Measurements from ENCODE around the gene MAST2. TPM values are rescaled to one million over a fixed set of nuclear protein-coding genes. Genes with fewer than 3 reads are reported as not detected.

MAST2 gene
- total and polyA plus RNA-seq, 2 donors (not counting 3 experiments of a cell fraction or from before 2014, with no cell fraction given): 25.0 to 41.2 TPM

- no peaks in the 10 kb centered on the region for H3K9me1 ChIP-seq (replicated peaks; ENCODE audit: control insufficient read depth, extremely low read depth, insufficient read depth, low read length)
- no peak overlapping the region for H2AFZ ChIP-seq (ENCODE audit: low read depth, low read length)
- no peak for TF ChIP-seq EZH2 (IDR thresholded peaks at IDR 0.05; ENCODE audit: borderline replicate concordance, low read depth, low read length, severe bottlenecking)
- no peak for TF ChIP-seq POLR2A (IDR thresholded peaks at IDR 0.05; ENCODE audit: low read depth, low read length)
- TF ChIP-seq GATA2 (IDR thresholded peaks at IDR 0.05; ENCODE audit: insufficient read depth, insufficient read length, low read depth, low read length): no peak
- TF ChIP-seq MYC (IDR thresholded peaks at IDR 0.05; ENCODE audit: low read depth, low read length): no peak
- TF ChIP-seq POLR2AphosphoS5 (IDR thresholded peaks at IDR 0.05; ENCODE audit: insufficient read depth, low read depth, low read length): no peak
- TF ChIP-seq, protein P1, sequence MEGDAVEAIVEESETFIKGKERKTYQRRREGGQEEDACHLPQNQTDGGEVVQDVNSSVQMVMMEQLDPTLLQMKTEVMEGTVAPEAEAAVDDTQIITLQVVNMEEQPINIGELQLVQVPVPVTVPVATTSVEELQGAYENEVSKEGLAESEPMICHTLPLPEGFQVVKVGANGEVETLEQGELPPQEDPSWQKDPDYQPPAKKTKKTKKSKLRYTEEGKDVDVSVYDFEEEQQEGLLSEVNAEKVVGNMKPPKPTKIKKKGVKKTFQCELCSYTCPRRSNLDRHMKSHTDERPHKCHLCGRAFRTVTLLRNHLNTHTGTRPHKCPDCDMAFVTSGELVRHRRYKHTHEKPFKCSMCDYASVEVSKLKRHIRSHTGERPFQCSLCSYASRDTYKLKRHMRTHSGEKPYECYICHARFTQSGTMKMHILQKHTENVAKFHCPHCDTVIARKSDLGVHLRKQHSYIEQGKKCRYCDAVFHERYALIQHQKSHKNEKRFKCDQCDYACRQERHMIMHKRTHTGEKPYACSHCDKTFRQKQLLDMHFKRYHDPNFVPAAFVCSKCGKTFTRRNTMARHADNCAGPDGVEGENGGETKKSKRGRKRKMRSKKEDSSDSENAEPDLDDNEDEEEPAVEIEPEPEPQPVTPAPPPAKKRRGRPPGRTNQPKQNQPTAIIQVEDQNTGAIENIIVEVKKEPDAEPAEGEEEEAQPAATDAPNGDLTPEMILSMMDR (IDR thresholded peaks at IDR 0.05; ENCODE audit: extremely low read depth in 1 of 2, insufficient read depth in 1 of 2, low read depth in 1 of 2, low read length in 2 of 2): no peak
- no peak for TF ChIP-seq JUN (IDR thresholded peaks at IDR 0.05; ENCODE audit: borderline replicate concordance, insufficient read depth, insufficient read length, low read depth)
- no peak for TF ChIP-seq FOS (IDR thresholded peaks at IDR 0.05; ENCODE audit: borderline replicate concordance, insufficient read depth, low read length)
- TF ChIP-seq, protein P2, sequence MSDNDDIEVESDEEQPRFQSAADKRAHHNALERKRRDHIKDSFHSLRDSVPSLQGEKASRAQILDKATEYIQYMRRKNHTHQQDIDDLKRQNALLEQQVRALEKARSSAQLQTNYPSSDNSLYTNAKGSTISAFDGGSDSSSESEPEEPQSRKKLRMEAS (IDR thresholded peaks at IDR 0.05; ENCODE audit: insufficient read depth, insufficient read length): no peak
- FAIRE-seq (no peak), DNase-seq (ENCODE audit: low read depth, low spot score) (no peak)
- H3K36me3 ChIP-seq (ENCODE audit: control insufficient read depth in 2 of 2, extremely low read depth in 1 of 2, insufficient read depth in 2 of 2, low read length in 2 of 2): peaks cover 0 to 4% of the 10 kb centered on the region in 2 experiments
- H3K27ac ChIP-seq (ENCODE audit: insufficient read depth, low read depth, low read length): no peak overlapping the region
- no peak overlapping the region for H3K9ac ChIP-seq (replicated peaks; ENCODE audit: extremely low read depth, insufficient read depth, low read length)
- no peaks in the 10 kb centered on the region for H3K9me3 ChIP-seq (replicated peaks; ENCODE audit: control insufficient read depth, insufficient read depth, low read length)
- intact Hi-C loops (cut with micrococcal nuclease) (no loop called here), dilution Hi-C loops (cut with MboI; ENCODE audit: extremely low pct_ligation_motif_present, low sequenced_read_pairs) (no loop called here)
- H3K4me1 ChIP-seq (ENCODE audit: control insufficient read depth, extremely low read depth, insufficient read depth, low read length): no peaks in the 10 kb centered on the region
- no peaks in the 10 kb centered on the region for H3K79me2 ChIP-seq (ENCODE audit: control insufficient read depth, insufficient read depth, low read length)
- no peaks in the 10 kb centered on the region for H3K27me3 ChIP-seq (ENCODE audit: control insufficient read depth in 2 of 2, insufficient read depth in 2 of 2, low read length in 2 of 2)
- H3K4me2 ChIP-seq (ENCODE audit: insufficient read depth, low read length): no peak overlapping the region
- H3K4me3 ChIP-seq (replicated peaks in 1 of 3; ENCODE audit: insufficient read depth in 1 of 3, low read depth in 1 of 3, low read length in 3 of 3): no peak overlapping the region
- ChIA-PET CTCF (interaction anchor here (0.8 kb wide), 1 partner anchor 19 kb away, joined by 3 read pairs; no protein-coding TSS in a partner anchor), POLR2A (no interaction called here)
- no TSS peak for BruUV-seq (replicated peaks)
- H4K20me1 ChIP-seq (replicated peaks; ENCODE audit: control insufficient read depth, extremely low read depth, insufficient read depth, low read length): no peaks in the 10 kb centered on the region
Measured at GRCh38 chr1:45976623-45977022, 173.2 kb downstream of the MAST2 start.

All from endothelial cell of umbilical vein (primary cell).